CD4-positive, alpha-beta T cell treated with Interleukin-21 for 1 hour (primary cell): Measurements from ENCODE around the gene FANK1.
A peak's percentile ranks its signal among the peaks of the same experiment; 100 is the strongest.
"Not testable (repeated sequence)": the region's sequence is repeated elsewhere in the genome, so short reads cannot be mapped to it uniquely, and the experiment has no call there.

Experiments used
- DNase-seq: peaks from one replicate; pipeline ENCODE4 v3.0.0-alpha.2; 2020

FANK1 gene

GRCh38 chr10:126036515-126036914 lies 140.2 kb downstream of the FANK1 start:
- no peak for DNase-seq

GRCh38 chr10:126037946-126038345 lies 141.6 kb downstream of the FANK1 start:
- DNase-seq, result no peak

- DNase-seq, result no peak
Observed at GRCh38 chr10:126041117-126041516, 144.8 kb downstream of the FANK1 start.

GRCh38 chr10:126041804-126042231 lies 145.5 kb downstream of the FANK1 start:
- DNase-seq, result peak; percentile 81

- DNase-seq, result no peak
Observed at GRCh38 chr10:126042354-126042753, 146.0 kb downstream of the FANK1 start.

GRCh38 chr10:126042906-126043305 lies 146.5 kb downstream of the FANK1 start:
- DNase-seq, result peak; percentile 13

GRCh38 chr10:126043389-126043788 lies 147.0 kb downstream of the FANK1 start:
- no peak for DNase-seq

GRCh38 chr10:126045861-126046260 lies 149.5 kb downstream of the FANK1 start:
- no peak for DNase-seq

GRCh38 chr10:126046831-126047230 lies 150.5 kb downstream of the FANK1 start:
- no peak for DNase-seq

GRCh38 chr10:126047749-126048148 lies 151.4 kb downstream of the FANK1 start:
- DNase-seq, result not testable (repeated sequence)

- no peak for DNase-seq
Observed at GRCh38 chr10:126049759-126050700, 153.7 kb downstream of the FANK1 start.

- no peak for DNase-seq
Observed at GRCh38 chr10:126052171-126052570, 155.8 kb downstream of the FANK1 start.

- DNase-seq, result no peak
Observed at GRCh38 chr10:126054191-126054590, 157.8 kb downstream of the FANK1 start.

- no peak for DNase-seq
Observed at GRCh38 chr10:126057494-126057893, 161.1 kb downstream of the FANK1 start.

- DNase-seq, result no peak
Observed at GRCh38 chr10:126058104-126058503, 161.7 kb downstream of the FANK1 start.

GRCh38 chr10:126058507-126058906 lies 162.1 kb downstream of the FANK1 start:
- DNase-seq, result no peak
